Measurements from ENCODE around the gene CLDN15.

Gene CLDN15

GRCh38 chr7:101195884-101196283 is 41.7 kb downstream of the CLDN15 start:
- DNase-seq, result no peak

- DNase-seq, result no peak
Observed at GRCh38 chr7:101189109-101189508, 48.5 kb downstream of the CLDN15 start.

GRCh38 chr7:101186844-101187428 is 50.7 kb downstream of the CLDN15 start:
- DNase-seq, result no peak

- no peak for DNase-seq
Observed at GRCh38 chr7:101186194-101186593, 51.4 kb downstream of the CLDN15 start.

- DNase-seq, result no peak
Observed at GRCh38 chr7:101185258-101185839, 52.3 kb downstream of the CLDN15 start.
